HG03442 (cell line): ENCODE data around the gene RAB36.

ENCODE experiments used
- ATAC-seq: cut with Tn5 transposase; IDR thresholded peaks from one replicate; pipeline ENCODE4 v1.9.1; 2021; ENCODE audit warnings: mild to moderate bottlenecking, moderate library complexity; ENCODE audit not compliant: unreplicated experiment

Gene RAB36

DNA sequence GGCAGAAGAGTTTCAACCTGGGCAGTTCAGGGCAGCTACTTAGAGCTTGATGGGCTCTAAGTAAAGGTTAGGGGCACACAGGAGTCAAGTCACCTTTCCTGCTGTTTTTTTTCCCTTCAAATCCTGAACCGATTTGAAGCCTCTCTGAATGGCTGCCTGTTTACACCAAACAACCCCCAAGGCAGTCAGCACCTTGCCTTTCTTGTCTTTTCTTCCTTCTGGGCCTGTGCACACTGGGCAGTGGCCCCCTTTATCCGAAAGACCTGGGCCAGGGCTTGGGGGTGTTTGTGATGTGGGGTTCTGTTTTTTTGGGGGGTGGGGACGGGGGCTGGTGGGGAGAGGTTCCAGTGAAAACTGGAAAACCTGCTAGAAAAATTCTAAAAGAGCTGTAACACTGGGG, 7.8 kb upstream of the RAB36 start:
- ATAC-seq, result no peak

DNA sequence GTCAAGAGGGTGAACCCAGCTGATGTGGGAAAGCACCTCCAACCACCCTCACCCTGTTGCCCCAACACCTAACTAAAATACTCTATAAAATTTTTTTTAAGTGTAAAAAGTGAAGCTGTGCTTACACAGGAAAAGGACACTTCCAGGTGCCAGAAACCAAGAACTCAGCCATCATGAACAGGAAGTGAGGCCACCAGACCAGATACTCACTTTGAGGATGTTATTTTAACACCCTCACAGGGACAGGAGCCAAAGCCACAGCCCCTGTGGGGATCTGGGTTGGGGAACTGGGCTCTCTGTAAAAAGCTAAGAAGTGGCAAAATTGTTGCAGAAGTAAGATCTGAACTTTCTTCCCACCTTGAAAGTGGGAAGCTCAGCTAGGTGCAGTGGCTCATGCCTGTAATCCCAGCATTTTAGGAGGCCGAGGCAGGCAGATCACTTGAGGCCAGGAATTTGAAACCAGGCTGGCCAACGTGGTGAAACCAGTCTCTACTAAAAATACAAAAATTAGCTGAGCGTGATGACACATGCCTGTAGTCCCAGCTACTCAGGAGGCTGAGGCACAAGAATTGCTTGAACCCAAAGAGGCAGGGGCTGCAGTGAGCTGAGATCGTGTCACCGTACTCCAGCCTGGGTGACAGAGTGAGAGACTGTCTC, 7.2 kb upstream of the RAB36 start:
- no peak for ATAC-seq

DNA sequence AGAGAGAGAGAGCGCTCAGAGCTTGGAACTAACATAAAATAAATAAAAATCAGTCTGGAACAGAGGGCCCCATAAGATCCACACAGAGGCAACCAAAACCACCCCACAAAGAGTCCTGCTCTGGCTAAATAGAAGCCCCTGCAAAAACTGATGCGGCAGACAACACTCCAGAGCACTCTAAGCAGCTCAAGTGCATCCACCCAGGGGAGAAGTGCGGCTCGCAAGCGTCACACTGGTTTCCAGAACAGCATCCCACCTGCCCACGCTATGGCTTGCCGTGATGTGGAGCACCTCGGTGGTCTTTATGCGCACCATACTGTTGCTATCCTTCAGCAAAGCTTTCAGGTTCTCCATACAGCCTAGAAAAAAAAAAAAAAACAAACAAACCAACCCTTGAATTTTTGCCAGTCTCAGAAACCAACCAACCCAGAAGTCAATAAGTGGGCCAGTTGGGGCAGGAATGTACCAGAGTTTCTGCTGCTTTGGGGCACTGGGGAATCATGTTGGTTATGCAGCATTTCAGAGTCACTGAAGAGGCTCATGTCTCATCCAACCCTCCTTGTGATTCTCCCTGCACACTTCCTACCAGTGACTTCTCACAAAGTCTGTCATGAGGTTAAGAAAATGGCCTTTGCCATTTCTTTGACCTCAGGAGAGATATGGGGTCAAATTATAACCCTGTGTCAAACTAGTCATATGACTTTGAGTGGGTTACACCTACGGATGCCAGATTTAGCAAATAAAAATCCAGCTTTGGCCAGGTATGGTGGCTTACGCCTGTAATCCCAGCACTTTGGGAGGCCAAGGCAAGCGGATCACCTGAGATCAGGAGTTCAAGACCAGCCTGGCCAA, 6.5 kb upstream of the RAB36 start:
- ATAC-seq, result no peak

DNA sequence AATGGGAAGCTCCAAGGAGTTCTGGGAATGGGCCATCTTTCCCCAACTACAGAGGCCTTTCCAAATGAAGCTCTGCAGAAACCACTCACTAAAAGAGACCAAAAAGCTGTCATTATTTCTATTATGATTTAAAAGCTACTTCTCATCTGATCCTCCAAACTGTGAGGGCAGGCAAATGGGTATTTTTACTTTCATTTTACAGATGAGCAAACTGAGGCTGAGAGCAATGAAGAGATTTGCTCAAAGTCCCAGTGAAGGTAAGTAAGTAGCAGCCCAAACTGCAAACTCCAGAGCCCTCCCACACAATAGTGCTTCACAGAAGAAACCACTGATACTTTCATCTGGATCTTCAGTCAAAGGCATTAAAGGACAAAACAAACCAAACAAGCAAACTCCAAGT, 4.9 kb upstream of the RAB36 start:
- ATAC-seq, result no peak

DNA sequence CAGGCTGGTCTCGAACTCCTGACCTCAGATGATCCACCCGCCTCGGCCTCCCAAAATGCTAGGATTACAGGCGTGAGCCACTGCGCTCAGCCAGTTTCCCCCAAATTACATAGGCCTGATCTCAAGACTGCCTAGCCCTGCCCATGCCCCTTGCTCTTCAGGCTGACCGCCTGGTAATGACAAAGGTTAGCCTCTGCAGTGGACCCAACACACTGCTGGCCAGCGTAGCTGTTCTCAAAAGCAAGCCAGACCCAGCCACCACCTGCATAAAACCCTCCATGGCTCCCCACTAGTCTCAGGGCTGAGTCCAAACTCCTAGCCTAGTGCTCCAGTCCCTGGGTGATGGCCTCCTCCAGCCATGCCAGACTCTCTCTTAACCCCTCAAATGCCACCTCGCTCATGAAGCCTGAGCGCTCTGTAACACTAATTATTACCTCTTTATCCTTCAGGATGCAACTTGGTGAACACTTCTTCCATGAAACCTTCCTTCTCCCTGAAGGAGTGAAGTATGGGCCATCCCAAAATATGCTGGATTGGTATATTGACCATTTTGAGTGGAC, 2.7 kb upstream of the RAB36 start:
- no peak for ATAC-seq

DNA sequence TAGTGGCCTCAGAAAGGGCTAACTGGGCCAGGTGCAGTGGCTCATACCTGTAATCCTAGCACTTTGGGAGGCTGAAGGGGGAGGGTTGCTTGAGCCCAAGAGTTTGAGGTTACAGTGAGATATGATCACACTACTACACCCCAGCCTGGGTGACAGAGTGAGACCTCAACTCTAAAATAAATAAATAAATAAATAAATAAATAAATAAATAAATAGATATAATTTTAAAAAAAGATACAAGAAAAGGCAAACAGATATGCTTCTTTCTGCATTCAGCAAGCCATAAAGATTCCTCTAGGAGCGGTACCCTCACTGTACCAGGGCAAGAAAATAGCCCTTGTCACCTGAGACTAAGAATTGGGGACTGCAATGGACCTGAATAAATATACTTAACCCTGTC, 2.2 kb upstream of the RAB36 start:
- ATAC-seq, result no peak

DNA sequence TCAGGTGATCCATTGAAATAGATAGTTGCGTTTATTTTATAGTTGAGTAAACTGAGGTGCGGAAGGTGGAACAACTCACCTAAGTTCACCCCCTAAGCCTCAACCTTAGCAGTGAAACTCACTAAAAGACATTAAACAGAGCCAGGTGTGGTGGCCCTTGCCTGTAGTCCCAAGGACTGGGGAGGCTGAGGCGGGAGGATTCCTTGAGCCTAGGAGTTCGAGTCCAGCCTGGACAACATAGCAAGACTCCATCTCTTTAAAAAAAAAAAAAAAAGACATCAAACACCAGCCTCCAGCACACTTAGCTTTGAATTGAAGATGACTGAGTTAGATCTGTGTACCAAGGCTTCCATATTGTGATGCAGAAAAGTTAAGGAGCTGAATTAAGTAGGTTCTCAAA, 845 bp upstream of the RAB36 start:
- no peak for ATAC-seq

DNA sequence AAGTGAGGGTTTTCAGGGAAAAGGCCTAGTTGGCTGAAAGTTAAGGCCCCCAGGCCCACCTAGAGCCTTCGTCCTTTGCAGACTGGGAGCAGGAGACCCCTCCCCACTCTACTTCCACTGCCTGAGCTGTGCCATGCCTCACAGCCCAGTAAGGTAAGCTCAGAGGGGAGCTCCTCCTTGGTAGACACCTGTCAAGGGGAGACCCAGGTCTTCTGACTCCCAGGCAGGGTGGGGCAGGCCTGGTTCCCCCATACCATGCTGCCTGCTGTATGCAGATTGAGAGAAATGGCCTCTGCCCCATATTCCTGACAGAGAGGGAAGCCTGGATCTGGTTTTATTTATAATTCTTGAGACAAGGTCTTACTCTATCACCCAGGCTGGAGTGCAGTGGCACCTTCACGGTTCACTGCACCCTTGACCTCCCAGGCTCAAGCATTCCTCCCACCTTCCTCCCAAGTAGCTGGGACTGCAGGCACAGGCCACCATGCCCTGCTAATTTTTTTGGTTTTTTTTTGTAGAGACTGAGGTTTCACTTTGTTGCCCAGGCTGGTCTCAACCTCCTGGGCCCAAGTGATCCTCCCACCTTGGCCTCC, 697 bp downstream of the RAB36 start:
- ATAC-seq, result no peak

DNA sequence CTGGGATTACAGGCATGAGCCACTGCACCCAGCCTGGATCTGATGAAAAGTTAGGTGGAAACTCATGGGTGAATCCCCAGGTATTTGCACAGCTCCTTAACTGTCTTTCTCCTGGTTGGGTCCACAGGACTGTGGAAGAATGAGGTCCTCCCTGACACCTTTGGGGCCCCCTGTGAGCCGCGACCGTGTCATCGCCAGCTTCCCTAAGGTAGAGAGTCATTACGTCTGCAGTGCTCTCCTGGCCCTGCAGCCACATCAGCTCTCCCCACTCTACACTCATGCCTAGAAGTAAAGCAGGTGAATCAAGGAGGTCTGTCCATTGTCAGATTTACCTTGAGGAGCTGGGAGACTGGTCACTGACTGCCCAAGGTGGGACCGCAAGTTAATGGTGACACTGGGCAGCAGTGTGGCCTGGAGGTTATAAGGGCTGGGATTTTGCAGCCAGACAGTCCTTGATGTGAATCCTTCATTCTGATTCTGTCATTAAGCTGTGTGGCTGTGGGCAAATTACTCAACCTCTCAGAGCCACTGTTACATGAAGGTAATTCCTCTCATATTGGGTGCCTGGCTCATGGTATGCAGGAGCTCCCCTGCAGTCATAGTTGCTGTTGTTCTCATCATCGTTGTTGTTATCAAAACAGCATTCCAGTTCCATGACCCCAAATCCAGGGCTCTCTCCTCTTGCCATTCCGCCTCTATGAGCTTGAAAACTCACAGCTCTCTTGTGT, 1.4 kb downstream of the RAB36 start:
- no peak for ATAC-seq

DNA sequence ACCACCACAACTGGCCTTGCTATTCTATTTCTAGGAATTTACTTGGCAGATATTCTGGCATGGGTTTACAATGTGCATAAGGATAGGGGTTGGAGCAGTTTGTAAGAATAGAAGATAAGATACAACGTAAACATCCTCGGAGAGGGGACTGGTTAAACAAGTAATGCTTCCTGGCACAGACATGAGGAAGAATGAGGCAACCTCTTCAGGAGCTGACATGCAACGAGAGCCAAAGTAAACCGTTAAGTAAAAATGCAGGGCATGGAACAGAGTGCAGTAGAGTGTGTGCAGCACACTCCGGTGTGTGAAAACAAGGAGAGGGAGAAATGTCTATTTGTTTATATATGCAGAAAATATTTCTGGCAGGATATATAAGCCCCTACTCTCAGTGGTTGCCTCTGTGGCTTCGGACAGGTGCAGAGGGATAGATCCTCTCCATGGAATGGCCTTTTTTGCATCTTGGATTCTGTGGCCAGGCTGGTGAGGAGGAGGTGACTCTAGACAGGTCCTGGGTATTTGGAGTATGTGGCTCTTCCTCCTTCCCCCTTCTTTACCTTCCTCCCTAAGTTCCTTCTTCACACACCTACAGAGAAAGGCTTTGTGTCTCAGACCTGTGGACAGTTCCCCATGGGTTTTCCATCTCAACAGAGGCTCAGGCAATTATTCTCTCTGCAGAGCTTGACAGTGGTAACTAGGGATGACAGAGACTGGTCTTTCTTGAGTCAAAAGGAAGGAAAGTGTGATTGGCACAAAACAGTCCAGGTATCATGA, 2.5 kb downstream of the RAB36 start:
- ATAC-seq, result no peak

DNA sequence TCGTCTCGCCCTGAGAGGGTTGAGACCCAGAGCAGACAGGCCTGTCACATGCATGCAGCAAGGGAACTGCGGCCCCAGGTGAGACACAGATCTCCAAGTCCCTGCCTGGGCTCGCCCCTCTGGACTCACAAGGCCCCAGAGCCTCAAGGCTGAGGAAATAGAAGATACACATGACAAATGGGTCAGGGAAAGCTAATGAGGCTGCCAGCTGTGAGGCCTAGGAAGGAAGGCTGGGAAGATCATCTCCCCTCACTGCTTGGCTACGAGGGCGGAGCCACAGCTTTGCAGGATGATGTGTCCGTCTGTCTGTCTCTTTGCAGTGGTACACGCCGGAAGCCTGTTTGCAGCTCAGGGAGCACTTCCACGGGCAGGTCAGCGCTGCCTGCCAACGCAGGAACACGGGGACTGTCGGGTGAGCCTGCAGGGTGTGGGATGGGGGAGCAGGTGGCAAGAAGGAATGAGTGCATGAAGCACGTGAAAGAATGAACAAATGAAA, 4.5 kb downstream of the RAB36 start:
- no peak for ATAC-seq

DNA sequence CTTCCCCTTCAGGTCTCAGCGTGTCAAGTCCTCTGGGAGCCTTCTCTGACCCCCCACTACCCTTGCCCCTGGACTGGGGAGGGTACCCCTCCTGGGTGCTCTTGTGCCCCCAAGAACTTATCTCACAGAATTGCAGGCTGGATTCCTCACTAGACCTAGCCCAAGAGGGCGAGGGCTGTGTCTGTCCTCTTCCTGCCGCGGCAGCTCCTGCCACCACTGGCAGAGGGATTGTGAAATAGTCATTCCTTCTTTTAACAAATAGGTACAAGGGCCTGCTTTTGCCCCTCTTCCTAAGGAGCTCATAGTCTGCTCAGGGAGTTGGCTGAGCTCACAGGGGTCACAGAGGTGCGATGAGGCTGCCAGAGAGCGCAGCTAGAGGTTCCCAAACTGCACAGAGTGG, 5.5 kb downstream of the RAB36 start:
- ATAC-seq, result no peak

DNA sequence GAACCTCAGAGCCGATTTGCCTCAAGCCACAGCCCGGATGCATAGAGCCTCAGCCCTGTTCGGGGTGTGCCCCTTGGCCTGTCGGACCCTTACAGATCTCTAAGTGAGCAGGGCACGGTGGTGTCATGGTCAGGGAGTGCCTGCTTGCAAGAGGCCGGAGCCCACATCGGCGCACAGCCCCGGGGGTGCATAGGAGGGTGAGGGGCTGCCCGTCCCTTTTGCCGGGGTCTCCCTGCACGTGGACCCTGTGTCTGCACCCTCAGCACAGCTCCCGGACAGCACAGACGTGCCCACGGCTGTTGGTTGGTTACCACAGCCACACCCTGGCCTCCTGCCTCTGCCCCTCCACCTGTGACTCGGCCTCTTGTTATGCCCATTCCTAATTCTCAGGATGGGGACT, 6.5 kb downstream of the RAB36 start:
- no peak for ATAC-seq

DNA sequence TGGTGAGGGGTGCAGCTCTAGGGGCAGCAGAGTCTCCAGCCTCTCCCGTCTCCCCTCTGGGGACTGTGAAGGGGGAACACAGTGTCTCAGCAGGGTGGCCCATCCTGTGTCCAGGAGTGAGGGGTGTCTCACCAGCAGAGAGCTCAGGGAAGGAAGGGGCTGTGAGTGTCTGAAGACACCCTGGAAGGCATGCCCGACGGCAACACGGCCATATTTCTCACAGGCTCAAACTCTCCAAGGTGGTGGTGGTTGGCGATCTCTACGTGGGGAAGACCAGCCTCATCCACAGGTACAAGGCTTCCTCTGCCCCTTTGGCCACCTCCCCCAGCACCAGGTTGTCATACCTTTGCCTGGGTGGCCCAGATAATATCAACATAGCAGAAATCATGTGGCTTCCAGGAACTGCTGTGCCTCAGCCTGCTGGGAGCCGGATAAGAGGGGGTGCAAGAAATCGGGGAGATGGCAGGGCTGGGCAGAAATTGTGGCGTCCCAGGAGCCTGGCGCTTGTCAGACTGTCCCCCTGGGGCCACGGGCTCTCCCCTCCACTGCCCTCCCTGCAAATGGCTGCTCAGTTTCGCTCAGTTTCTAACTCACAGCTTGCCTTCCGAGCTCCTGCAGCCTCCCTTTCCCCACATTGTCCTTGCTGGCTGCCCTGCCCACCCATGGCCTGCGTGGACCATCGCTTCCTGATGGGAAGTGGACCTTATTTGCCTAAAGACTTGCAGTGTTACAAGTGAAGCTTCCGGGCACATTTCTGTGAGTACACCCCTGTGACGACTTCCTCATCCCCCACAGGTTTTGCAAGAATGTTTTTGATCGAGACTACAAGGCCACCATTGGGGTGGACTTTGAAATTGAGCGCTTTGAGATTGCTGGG, 7.2 kb downstream of the RAB36 start:
- ATAC-seq, result no peak

DNA sequence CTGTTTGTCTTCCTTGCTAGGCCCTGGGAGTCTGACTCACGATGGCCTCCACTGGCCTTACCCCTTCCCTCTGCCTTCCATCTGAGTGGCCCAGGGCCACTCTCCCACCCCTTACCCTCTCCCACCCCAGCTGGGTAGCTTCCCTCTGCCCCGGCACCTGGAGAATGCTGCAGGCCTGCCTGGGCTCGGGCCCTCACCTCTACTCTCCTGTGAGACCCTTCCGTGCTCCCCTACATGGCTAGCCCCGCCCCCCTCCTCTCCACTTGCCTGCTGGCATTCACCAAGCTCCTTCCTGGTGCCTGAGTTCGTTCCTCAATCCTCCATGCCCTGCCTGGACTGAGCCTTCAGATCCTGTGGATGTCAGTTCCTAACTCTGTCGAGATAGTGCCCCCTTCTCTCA, 8.7 kb downstream of the RAB36 start:
- ATAC-seq, result no peak

DNA sequence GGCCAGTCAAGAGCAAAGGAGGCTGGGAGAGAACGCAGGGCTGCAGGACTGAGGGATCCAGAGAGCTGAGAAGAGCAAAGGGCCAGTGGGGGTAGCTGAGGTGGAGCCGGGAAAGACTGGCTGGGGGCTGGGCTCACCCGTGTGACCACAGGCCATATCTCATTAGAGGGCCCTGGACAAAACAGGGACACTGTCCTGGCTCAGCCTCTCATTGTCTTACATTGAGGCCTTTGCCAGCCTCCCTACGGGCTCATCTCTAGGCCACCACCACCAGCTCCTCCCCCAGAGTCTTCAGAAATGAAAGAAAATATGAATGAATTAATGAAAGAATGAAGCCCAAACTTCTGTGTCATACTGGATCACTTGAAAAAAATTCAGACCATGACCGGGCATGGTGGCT, 9.2 kb downstream of the RAB36 start:
- no peak for ATAC-seq

DNA sequence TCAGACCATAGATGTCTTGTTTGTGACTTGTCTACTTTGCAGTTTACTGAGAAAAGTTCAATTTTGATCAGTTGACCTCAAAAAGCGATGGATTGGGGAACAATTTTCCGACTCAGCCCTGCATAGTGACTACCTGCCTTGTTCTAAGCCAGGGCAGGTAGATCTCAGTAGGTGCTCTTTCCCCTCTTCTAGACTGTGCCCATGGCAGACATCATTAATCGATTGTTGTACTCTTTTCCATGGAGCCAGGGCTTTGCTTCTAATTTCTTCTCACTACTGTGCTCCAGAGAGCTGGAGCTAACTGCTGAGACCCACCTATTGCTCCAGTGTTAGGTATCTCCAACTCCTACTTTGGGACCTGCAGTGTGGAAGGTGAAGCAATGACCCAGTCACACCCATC, 9.9 kb downstream of the RAB36 start:
- ATAC-seq, result no peak

DNA sequence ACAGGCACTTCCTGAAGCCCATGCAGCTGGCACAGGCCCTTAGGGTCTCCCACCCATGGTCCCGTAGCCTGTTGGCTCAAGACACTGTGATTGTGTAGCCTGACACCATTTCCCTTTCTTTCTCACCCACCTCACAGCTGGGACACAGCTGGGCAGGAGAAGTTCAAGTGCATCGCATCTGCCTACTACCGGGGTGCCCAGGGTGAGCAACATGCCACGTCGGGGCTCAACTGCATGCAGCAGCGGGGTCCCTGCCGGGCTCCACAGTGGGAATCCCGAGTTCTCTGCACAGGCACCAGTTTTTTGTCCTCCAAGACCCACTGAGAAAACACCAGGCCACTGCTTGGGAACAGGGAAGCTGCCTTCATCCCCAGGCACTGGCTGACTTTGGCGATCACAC, 10.6 kb downstream of the RAB36 start:
- ATAC-seq, result no peak

DNA sequence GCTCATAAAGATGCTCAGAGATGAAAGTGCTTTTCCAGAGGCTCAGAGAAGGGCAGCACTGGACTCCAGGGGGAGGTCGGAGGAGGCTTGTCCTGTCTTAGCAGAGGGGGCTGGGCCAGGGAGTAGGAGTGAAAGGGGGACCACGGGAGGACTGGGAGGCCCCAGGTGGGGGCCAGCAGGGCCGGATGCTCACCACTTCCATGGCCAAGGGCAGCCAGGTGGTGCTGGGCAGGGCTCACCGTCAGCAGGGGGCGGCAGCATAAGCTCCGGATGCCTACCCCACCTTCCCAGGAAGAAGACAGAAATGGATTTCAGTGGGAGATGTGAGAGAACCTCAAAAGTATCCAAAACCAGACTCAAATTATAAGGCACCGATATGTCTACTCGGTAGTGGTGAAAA, 11.0 kb downstream of the RAB36 start:
- ATAC-seq, result no peak
